HEK293 (cell line): ENCODE results near the gene NUFIP2.

Experiments
- KLF9 ChIP-seq: fragments of 450-650 bp; formaldehyde crosslinking; IDR thresholded peaks from 2 replicates; pipeline ENCODE4 v1.5.1; 2016; ENCODE audit warnings: missing biosample characterization, missing genetic modification characterization, low read depth
- MYNN ChIP-seq: fragments of 450-650 bp; formaldehyde crosslinking; IDR thresholded peaks from 2 replicates; pipeline ENCODE4 v1.5.1; 2016; ENCODE audit warnings: missing biosample characterization, missing genetic modification characterization, borderline replicate concordance
- ZIC2 ChIP-seq: fragments of 450-650 bp; formaldehyde crosslinking; IDR thresholded peaks from 2 replicates; pipeline ENCODE4 v1.5.1; 2016; ENCODE audit warnings: missing biosample characterization, missing genetic modification characterization
- ZNF114 ChIP-seq: fragments of 450-650 bp; formaldehyde crosslinking; IDR thresholded peaks from 2 replicates; pipeline ENCODE4 v1.5.0; 2017; ENCODE audit warnings: missing biosample characterization, missing genetic modification characterization
- ZNF175 ChIP-seq: fragments of 450-650 bp; formaldehyde crosslinking; IDR thresholded peaks from 2 replicates; pipeline ENCODE4 v1.5.1; 2016; ENCODE audit warnings: missing biosample characterization, missing genetic modification characterization
- ZNF350 ChIP-seq: fragments of 450-650 bp; formaldehyde crosslinking; IDR thresholded peaks from 2 replicates; pipeline ENCODE4 v1.5.0; 2017; ENCODE audit warnings: missing biosample characterization, mild to moderate bottlenecking, missing genetic modification characterization
- ZNF549 ChIP-seq: fragments of 450-650 bp; IDR thresholded peaks from 2 replicates; pipeline ENCODE4 v1.5.1; 2018; ENCODE audit warnings: missing biosample characterization, missing genetic modification characterization, mild to moderate bottlenecking, inconsistent platforms, moderate library complexity
- ZNF707 ChIP-seq: fragments of 450-650 bp; formaldehyde crosslinking; IDR thresholded peaks from 2 replicates; pipeline ENCODE4 v1.5.1; 2016; ENCODE audit warnings: missing biosample characterization, missing genetic modification characterization
- TF ChIP-seq, protein P1 (sequence below): fragments of 450-650 bp; formaldehyde crosslinking; IDR thresholded peaks from 2 replicates; pipeline ENCODE4 v1.5.1; 2016; ENCODE audit warnings: missing biosample characterization, missing genetic modification characterization
- TF ChIP-seq, protein P2 (sequence below): fragments of 450-650 bp; formaldehyde crosslinking; IDR thresholded peaks from 2 replicates; pipeline ENCODE4 v1.5.1; 2016; ENCODE audit warnings: missing biosample characterization, missing genetic modification characterization
- TF ChIP-seq, protein P3 (sequence below): fragments of 450-650 bp; formaldehyde crosslinking; IDR thresholded peaks from 2 replicates; pipeline ENCODE4 v1.5.1; 2016; ENCODE audit warnings: missing biosample characterization, missing genetic modification characterization
- TF ChIP-seq, protein P4 (sequence below): IDR thresholded peaks from 2 replicates; pipeline ENCODE4 v1.6.1; 2011; ENCODE audit warnings: mild to moderate bottlenecking, low read depth, low read length, borderline replicate concordance

DNA sequence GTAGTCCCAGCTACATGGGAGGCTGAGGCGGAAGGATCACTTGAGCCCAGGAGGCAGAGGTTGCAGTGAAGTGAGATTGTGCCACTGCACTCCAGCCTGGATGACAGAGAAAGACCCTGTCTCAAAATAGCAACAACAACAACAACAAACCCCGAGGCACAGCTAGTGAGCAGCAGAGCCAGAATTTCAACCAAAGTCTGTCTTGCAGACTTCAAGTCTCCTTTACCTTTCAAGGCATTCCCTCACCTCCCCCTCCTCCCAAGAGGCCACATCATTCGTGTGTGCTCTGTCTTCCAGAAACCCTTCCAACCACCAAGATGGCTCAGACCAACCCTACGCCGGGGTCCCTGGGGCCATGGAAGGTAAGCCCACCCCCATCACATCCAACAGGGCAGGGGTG lies 45.1 kb downstream of the NUFIP2 start:
- TF ChIP-seq ZNF707 (tag by site-specific recombination), result no peak
- TF ChIP-seq, protein P1, sequence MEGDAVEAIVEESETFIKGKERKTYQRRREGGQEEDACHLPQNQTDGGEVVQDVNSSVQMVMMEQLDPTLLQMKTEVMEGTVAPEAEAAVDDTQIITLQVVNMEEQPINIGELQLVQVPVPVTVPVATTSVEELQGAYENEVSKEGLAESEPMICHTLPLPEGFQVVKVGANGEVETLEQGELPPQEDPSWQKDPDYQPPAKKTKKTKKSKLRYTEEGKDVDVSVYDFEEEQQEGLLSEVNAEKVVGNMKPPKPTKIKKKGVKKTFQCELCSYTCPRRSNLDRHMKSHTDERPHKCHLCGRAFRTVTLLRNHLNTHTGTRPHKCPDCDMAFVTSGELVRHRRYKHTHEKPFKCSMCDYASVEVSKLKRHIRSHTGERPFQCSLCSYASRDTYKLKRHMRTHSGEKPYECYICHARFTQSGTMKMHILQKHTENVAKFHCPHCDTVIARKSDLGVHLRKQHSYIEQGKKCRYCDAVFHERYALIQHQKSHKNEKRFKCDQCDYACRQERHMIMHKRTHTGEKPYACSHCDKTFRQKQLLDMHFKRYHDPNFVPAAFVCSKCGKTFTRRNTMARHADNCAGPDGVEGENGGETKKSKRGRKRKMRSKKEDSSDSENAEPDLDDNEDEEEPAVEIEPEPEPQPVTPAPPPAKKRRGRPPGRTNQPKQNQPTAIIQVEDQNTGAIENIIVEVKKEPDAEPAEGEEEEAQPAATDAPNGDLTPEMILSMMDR (tag by site-specific recombination), result no peak
- TF ChIP-seq ZNF350 (tag by site-specific recombination), result no peak
- TF ChIP-seq ZNF114 (tag by site-specific recombination), result no peak
- TF ChIP-seq KLF9, result no peak
- TF ChIP-seq ZIC2 (tag by site-specific recombination), result no peak
- no peak for TF ChIP-seq ZNF549 (tag by site-specific recombination)
- TF ChIP-seq ZNF175, result no peak
- TF ChIP-seq, protein P2, sequence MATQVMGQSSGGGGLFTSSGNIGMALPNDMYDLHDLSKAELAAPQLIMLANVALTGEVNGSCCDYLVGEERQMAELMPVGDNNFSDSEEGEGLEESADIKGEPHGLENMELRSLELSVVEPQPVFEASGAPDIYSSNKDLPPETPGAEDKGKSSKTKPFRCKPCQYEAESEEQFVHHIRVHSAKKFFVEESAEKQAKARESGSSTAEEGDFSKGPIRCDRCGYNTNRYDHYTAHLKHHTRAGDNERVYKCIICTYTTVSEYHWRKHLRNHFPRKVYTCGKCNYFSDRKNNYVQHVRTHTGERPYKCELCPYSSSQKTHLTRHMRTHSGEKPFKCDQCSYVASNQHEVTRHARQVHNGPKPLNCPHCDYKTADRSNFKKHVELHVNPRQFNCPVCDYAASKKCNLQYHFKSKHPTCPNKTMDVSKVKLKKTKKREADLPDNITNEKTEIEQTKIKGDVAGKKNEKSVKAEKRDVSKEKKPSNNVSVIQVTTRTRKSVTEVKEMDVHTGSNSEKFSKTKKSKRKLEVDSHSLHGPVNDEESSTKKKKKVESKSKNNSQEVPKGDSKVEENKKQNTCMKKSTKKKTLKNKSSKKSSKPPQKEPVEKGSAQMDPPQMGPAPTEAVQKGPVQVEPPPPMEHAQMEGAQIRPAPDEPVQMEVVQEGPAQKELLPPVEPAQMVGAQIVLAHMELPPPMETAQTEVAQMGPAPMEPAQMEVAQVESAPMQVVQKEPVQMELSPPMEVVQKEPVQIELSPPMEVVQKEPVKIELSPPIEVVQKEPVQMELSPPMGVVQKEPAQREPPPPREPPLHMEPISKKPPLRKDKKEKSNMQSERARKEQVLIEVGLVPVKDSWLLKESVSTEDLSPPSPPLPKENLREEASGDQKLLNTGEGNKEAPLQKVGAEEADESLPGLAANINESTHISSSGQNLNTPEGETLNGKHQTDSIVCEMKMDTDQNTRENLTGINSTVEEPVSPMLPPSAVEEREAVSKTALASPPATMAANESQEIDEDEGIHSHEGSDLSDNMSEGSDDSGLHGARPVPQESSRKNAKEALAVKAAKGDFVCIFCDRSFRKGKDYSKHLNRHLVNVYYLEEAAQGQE (tag by site-specific recombination), result no peak
- TF ChIP-seq MYNN (tag by site-specific recombination), result no peak
- TF ChIP-seq, protein P3, sequence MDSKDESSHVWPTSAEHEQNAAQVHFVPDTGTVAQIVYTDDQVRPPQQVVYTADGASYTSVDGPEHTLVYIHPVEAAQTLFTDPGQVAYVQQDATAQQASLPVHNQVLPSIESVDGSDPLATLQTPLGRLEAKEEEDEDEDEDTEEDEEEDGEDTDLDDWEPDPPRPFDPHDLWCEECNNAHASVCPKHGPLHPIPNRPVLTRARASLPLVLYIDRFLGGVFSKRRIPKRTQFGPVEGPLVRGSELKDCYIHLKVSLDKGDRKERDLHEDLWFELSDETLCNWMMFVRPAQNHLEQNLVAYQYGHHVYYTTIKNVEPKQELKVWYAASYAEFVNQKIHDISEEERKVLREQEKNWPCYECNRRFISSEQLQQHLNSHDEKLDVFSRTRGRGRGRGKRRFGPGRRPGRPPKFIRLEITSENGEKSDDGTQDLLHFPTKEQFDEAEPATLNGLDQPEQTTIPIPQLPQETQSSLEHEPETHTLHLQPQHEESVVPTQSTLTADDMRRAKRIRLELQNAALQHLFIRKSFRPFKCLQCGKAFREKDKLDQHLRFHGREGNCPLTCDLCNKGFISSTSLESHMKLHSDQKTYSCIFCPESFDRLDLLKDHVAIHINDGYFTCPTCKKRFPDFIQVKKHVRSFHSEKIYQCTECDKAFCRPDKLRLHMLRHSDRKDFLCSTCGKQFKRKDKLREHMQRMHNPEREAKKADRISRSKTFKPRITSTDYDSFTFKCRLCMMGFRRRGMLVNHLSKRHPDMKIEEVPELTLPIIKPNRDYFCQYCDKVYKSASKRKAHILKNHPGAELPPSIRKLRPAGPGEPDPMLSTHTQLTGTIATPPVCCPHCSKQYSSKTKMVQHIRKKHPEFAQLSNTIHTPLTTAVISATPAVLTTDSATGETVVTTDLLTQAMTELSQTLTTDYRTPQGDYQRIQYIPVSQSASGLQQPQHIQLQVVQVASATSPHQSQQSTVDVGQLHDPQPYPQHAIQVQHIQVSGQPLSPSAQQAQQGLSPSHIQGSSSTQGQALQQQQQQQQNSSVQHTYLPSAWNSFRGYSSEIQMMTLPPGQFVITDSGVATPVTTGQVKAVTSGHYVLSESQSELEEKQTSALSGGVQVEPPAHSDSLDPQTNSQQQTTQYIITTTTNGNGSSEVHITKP, result no peak
- TF ChIP-seq, protein P4, sequence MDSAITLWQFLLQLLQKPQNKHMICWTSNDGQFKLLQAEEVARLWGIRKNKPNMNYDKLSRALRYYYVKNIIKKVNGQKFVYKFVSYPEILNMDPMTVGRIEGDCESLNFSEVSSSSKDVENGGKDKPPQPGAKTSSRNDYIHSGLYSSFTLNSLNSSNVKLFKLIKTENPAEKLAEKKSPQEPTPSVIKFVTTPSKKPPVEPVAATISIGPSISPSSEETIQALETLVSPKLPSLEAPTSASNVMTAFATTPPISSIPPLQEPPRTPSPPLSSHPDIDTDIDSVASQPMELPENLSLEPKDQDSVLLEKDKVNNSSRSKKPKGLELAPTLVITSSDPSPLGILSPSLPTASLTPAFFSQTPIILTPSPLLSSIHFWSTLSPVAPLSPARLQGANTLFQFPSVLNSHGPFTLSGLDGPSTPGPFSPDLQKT, result no peak
